Mucosa of rectum (tissue), 2 donors: ENCODE measurements around the gene VAV2.

ENCODE experiments used
- H3K27ac ChIP-seq, 2 donors: one replicate each; pipeline ENCODE4 v1.7.0; 2013; ENCODE audit warnings: inconsistent platforms in 2 of 2, low read depth in 2 of 2, low read length in 2 of 2
- H3K27me3 ChIP-seq, 2 donors: one replicate each; pipeline ENCODE4 v1.7.0; 2013; ENCODE audit warnings: low read length in 2 of 2; ENCODE audit not compliant: control insufficient read depth in 2 of 2, insufficient read depth in 2 of 2
- H3K36me3 ChIP-seq, 2 donors: one replicate each; pipeline ENCODE4 v1.7.0; 2013; ENCODE audit warnings: low read length in 2 of 2; ENCODE audit not compliant: control insufficient read depth in 2 of 2, insufficient read depth in 2 of 2
- H3K4me1 ChIP-seq, 2 donors: one replicate each; pipeline ENCODE4 v1.7.0; 2013; ENCODE audit warnings: low read length in 2 of 2, mild to moderate bottlenecking in 1 of 2; ENCODE audit not compliant: control insufficient read depth in 2 of 2, insufficient read depth in 2 of 2
- H3K4me3 ChIP-seq, 2 donors: one replicate each; pipeline ENCODE4 v1.7.0; 2013; ENCODE audit warnings: low read length in 2 of 2
- H3K9ac ChIP-seq, 2 donors: one replicate each; pipeline ENCODE4 v1.7.0; 2013; ENCODE audit warnings: low read length in 2 of 2, low read depth in 1 of 2, mild to moderate bottlenecking in 1 of 2
- H3K9me3 ChIP-seq, 2 donors: one replicate each; pipeline ENCODE4 v1.7.0; 2013; ENCODE audit warnings: low read length in 2 of 2; ENCODE audit not compliant: control insufficient read depth in 2 of 2
- donor health status: healthy.
- donor health status: Normal muscosa, but diverticular disease.

VAV2 gene

GRCh38 chr9:133782157-133783130 is 209.7 kb downstream of the VAV2 start:
- Histone ChIP-seq H3K27ac (no peak overlapping the region), H3K9me3 (no peaks in the 10 kb centered on the region), H3K4me1 (peaks cover 3 to 4% of the 10 kb centered on the region in 2 donors), H3K4me3 (no peak overlapping the region), H3K27me3 (no peaks in the 10 kb centered on the region), H3K9ac (no peak overlapping the region), H3K36me3 (peaks cover 9 to 43% of the 10 kb centered on the region in 2 donors)

GRCh38 chr9:133781828-133782135 is 210.3 kb downstream of the VAV2 start:
- no peak overlapping the region for H3K4me3 ChIP-seq
- no peak overlapping the region for H3K27ac ChIP-seq
- no peak overlapping the region for H3K9ac ChIP-seq
- H3K9me3 ChIP-seq = no peaks in the 10 kb centered on the region
- no peaks in the 10 kb centered on the region for H3K27me3 ChIP-seq
- H3K4me1 ChIP-seq = no peaks in the 10 kb centered on the region
- peaks cover 11 to 45% of the 10 kb centered on the region in 2 donors for H3K36me3 ChIP-seq

GRCh38 chr9:133780962-133781827 is 210.9 kb downstream of the VAV2 start:
- Histone ChIP-seq H3K36me3 (peaks cover 11 to 49% of the 10 kb centered on the region in 2 donors), H3K4me3 (no peak overlapping the region), H3K4me1 (no peaks in the 10 kb centered on the region), H3K9ac (no peak overlapping the region), H3K27ac (no peak overlapping the region), H3K27me3 (no peaks in the 10 kb centered on the region), H3K9me3 (no peaks in the 10 kb centered on the region)

- H3K27me3 ChIP-seq = no peaks in the 10 kb centered on the region
- H3K27ac ChIP-seq = no peak overlapping the region
- no peak overlapping the region for H3K9ac ChIP-seq
- H3K36me3 ChIP-seq = peaks cover 4 to 50% of the 10 kb centered on the region in 2 donors
- H3K9me3 ChIP-seq = no peaks in the 10 kb centered on the region
- H3K4me3 ChIP-seq = no peak overlapping the region
- H3K4me1 ChIP-seq = no peaks in the 10 kb centered on the region
Measured at GRCh38 chr9:133780404-133780945, 211.6 kb downstream of the VAV2 start.

- H3K27ac ChIP-seq = no peak overlapping the region
- H3K27me3 ChIP-seq = no peaks in the 10 kb centered on the region
- H3K9ac ChIP-seq = no peak overlapping the region
- no peak overlapping the region for H3K4me3 ChIP-seq
- no peaks in the 10 kb centered on the region for H3K9me3 ChIP-seq
- peaks cover 9 to 53% of the 10 kb centered on the region in 2 donors for H3K36me3 ChIP-seq
- no peaks in the 10 kb centered on the region for H3K4me1 ChIP-seq
Measured at GRCh38 chr9:133779516-133780403, 212.4 kb downstream of the VAV2 start.

GRCh38 chr9:133779081-133779480 is 213.0 kb downstream of the VAV2 start:
- Histone ChIP-seq H3K27me3 (no peaks in the 10 kb centered on the region), H3K36me3 (peaks cover 15 to 56% of the 10 kb centered on the region in 2 donors), H3K27ac (no peak overlapping the region), H3K4me3 (no peak overlapping the region), H3K4me1 (no peaks in the 10 kb centered on the region), H3K9me3 (no peaks in the 10 kb centered on the region), H3K9ac (no peak overlapping the region)

GRCh38 chr9:133778336-133779013 is 213.6 kb downstream of the VAV2 start:
- peaks cover 0 to 2% of the 10 kb centered on the region in 2 donors for H3K9me3 ChIP-seq
- H3K9ac ChIP-seq = no peak overlapping the region
- H3K27ac ChIP-seq = no peak overlapping the region
- H3K36me3 ChIP-seq = peaks cover 20 to 60% of the 10 kb centered on the region in 2 donors
- H3K27me3 ChIP-seq = no peaks in the 10 kb centered on the region
- H3K4me1 ChIP-seq = no peaks in the 10 kb centered on the region
- H3K4me3 ChIP-seq = no peak overlapping the region

GRCh38 chr9:133777871-133778270 is 214.3 kb downstream of the VAV2 start:
- Histone ChIP-seq H3K9ac (no peak overlapping the region), H3K36me3 (peaks cover 20 to 56% of the 10 kb centered on the region in 2 donors), H3K27me3 (no peaks in the 10 kb centered on the region), H3K27ac (no peak overlapping the region), H3K4me1 (no peaks in the 10 kb centered on the region), H3K4me3 (no peak overlapping the region), H3K9me3 (peaks cover 0 to 2% of the 10 kb centered on the region in 2 donors)
